ENCODE results near the gene ASS1. TPM values are rescaled to one million over a fixed set of nuclear protein-coding genes. Genes with fewer than 3 reads are reported as not detected.

Gene ASS1
- total and polyA plus RNA-seq, 2 donors (not counting 1 experiment from before 2014, with no cell fraction given): 0.30 to 0.44 TPM

GRCh38 chr9:130405657-130406257 is 39.0 kb upstream of the ASS1 start:
- DNase-seq (no peak), ATAC-seq (ENCODE audit: low read depth) (no peak)
- Histone ChIP-seq H3K9ac (ENCODE audit: low read length) (no peak overlapping the region), H4K20me1 (ENCODE audit: control insufficient read depth, insufficient read depth, low read length, poor library complexity, severe bottlenecking) (no peaks in the 10 kb centered on the region), H3K4me3 (ENCODE audit: control extremely low read depth in 1 of 5, extremely low read depth in 1 of 5, insufficient read depth in 1 of 5, low read depth in 2 of 5, low read length in 4 of 5) (no peak overlapping the region), H3K9me3 (ENCODE audit: control extremely low read depth in 1 of 3, control insufficient read depth in 2 of 3, insufficient read depth in 1 of 3, low read length in 2 of 3) (peaks cover 0 to 4% (median 0%) of the 10 kb centered on the region in 3 donors), H3K27me3 (replicated peaks in 1 of 4; ENCODE audit: control extremely low read depth in 1 of 4, control insufficient read depth in 3 of 4, insufficient read depth in 4 of 4, low read length in 3 of 4) (no peaks in the 10 kb centered on the region), H2AFZ (ENCODE audit: insufficient read depth, low read depth, low read length, poor library complexity, severe bottlenecking) (no peak overlapping the region), H3K4me2 (replicated peaks; ENCODE audit: low read depth, low read length, poor library complexity, severe bottlenecking) (no peak overlapping the region), H3K36me3 (replicated peaks in 1 of 2; ENCODE audit: control extremely low read depth in 1 of 2, control insufficient read depth in 1 of 2, extremely low read depth in 1 of 2, insufficient read depth in 2 of 2, low read length in 1 of 2) (no peaks in the 10 kb centered on the region), H3K27ac (ENCODE audit: low read length in 2 of 2) (no peak overlapping the region), H3K79me2 (ENCODE audit: control insufficient read depth, insufficient read depth, low read length) (no peaks in the 10 kb centered on the region), H3K4me1 (ENCODE audit: control insufficient read depth in 2 of 2, insufficient read depth in 2 of 2, low read length in 2 of 2) (no peaks in the 10 kb centered on the region)
- Mint-ChIP-seq H3K9me3 (ENCODE audit: insufficient read depth) (no peaks in the 10 kb centered on the region), H3K27ac (no peak overlapping the region), H3K27me3 (peaks cover 3% of the 10 kb centered on the region), H3K4me3 (no peak overlapping the region), H3K4me1 (no peaks in the 10 kb centered on the region)
- intact Hi-C loops (cut with micrococcal nuclease): no loop called here
- 96% methylated on average over 22 of the region's 22 CpGs for WGBS (ENCODE audit: insufficient coverage)
- ChIA-PET CTCF (no interaction called here), POLR2A (no interaction called here)
- TF ChIP-seq EZH2 (IDR thresholded peaks at IDR 0.05; ENCODE audit: borderline replicate concordance, insufficient read depth, low read depth, low read length, poor library complexity, severe bottlenecking) (no peak), CTCF (IDR thresholded peaks at IDR 0.05) (no peak)

GRCh38 chr9:130406278-130406895 is 38.4 kb upstream of the ASS1 start:
- CTCF ChIA-PET: no interaction called here
- no peak for DNase-seq
- TF ChIP-seq CTCF (IDR thresholded peaks at IDR 0.05): no peak
- no peak for TF ChIP-seq EZH2 (IDR thresholded peaks at IDR 0.05; ENCODE audit: borderline replicate concordance, insufficient read depth, low read depth, low read length, poor library complexity, severe bottlenecking)
- no peak overlapping the region for H3K9ac ChIP-seq (ENCODE audit: low read length)
- H3K27me3 Mint-ChIP-seq: peaks cover 3% of the 10 kb centered on the region
- H3K4me1 ChIP-seq (ENCODE audit: control insufficient read depth in 2 of 2, insufficient read depth in 2 of 2, low read length in 2 of 2): no peaks in the 10 kb centered on the region
- intact Hi-C loops (cut with micrococcal nuclease): no loop called here
- no peaks in the 10 kb centered on the region for H3K9me3 Mint-ChIP-seq (ENCODE audit: insufficient read depth)
- H2AFZ ChIP-seq (ENCODE audit: insufficient read depth, low read depth, low read length, poor library complexity, severe bottlenecking): no peak overlapping the region
- WGBS (ENCODE audit: insufficient coverage): 88% methylated on average over 8 of the region's 10 CpGs
- H3K36me3 ChIP-seq (replicated peaks in 1 of 2; ENCODE audit: control extremely low read depth in 1 of 2, control insufficient read depth in 1 of 2, extremely low read depth in 1 of 2, insufficient read depth in 2 of 2, low read length in 1 of 2): no peaks in the 10 kb centered on the region
- H3K4me2 ChIP-seq (replicated peaks; ENCODE audit: low read depth, low read length, poor library complexity, severe bottlenecking): no peak overlapping the region
- ATAC-seq (ENCODE audit: low read depth): no peak
- H3K4me3 Mint-ChIP-seq: no peak overlapping the region
- no peaks in the 10 kb centered on the region for H4K20me1 ChIP-seq (ENCODE audit: control insufficient read depth, insufficient read depth, low read length, poor library complexity, severe bottlenecking)
- H3K27me3 ChIP-seq (replicated peaks in 1 of 4; ENCODE audit: control extremely low read depth in 1 of 4, control insufficient read depth in 3 of 4, insufficient read depth in 4 of 4, low read length in 3 of 4): no peaks in the 10 kb centered on the region
- no peaks in the 10 kb centered on the region for H3K79me2 ChIP-seq (ENCODE audit: control insufficient read depth, insufficient read depth, low read length)
- H3K9me3 ChIP-seq (ENCODE audit: control extremely low read depth in 1 of 3, control insufficient read depth in 2 of 3, insufficient read depth in 1 of 3, low read length in 2 of 3): peaks cover 0 to 4% (median 0%) of the 10 kb centered on the region in 3 donors
- POLR2A ChIA-PET: no interaction called here
- no peak overlapping the region for H3K4me3 ChIP-seq (ENCODE audit: control extremely low read depth in 1 of 5, extremely low read depth in 1 of 5, insufficient read depth in 1 of 5, low read depth in 2 of 5, low read length in 4 of 5)
- no peak overlapping the region for H3K27ac Mint-ChIP-seq
- no peaks in the 10 kb centered on the region for H3K4me1 Mint-ChIP-seq
- no peak overlapping the region for H3K27ac ChIP-seq (ENCODE audit: low read length in 2 of 2)
